Calu3 (cell line): Measurements from ENCODE around the gene TMEM37. TPM values are rescaled to one million over a fixed set of nuclear protein-coding genes. Genes with fewer than 3 reads are reported as not detected.

Experiments
- BruUV-seq: library from RNA; stranded (reverse); fragments of 400-500 nt; replicated peaks from 2 replicates; lab custom pipeline; 2021; lab: Mats Ljungman, UMichigan
- CTCF ChIA-PET: fragments of 300-600 bp; sonication (Branson Sonifier 250); formaldehyde crosslinking; loops from one replicate; lab custom pipeline; 2022; ENCODE audit warnings: antibody characterized with exemption; lab: Charles Lee
- DNase-seq: peaks from one replicate; pipeline ENCODE4 v3.0.0; 2022
- H3K27ac Mint-ChIP-seq: one replicate; pipeline ENCODE4 v1.8.0; 2022; ENCODE audit warnings: mixed read lengths; ENCODE audit not compliant: unreplicated experiment
- H3K27me3 Mint-ChIP-seq: one replicate; pipeline ENCODE4 v1.8.0; 2022; ENCODE audit warnings: mixed read lengths; ENCODE audit not compliant: unreplicated experiment
- H3K36me3 Mint-ChIP-seq: one replicate; pipeline ENCODE4 v1.8.0; 2022; ENCODE audit warnings: mild to moderate bottlenecking, moderate library complexity, mixed read lengths; ENCODE audit not compliant: insufficient read depth, unreplicated experiment
- H3K4me1 Mint-ChIP-seq: one replicate; pipeline ENCODE4 v1.8.0; 2022; ENCODE audit warnings: mild to moderate bottlenecking, low read depth, mixed read lengths; ENCODE audit not compliant: unreplicated experiment
- H3K4me3 Mint-ChIP-seq: one replicate; pipeline ENCODE4 v1.8.0; 2022; ENCODE audit warnings: mild to moderate bottlenecking, low read depth, moderate library complexity, mixed read lengths; ENCODE audit not compliant: unreplicated experiment
- H3K9me3 Mint-ChIP-seq: one replicate; pipeline ENCODE4 v1.8.0; 2022; ENCODE audit warnings: low read depth, mixed read lengths; ENCODE audit not compliant: unreplicated experiment
- intact Hi-C: fragments of 100-400 bp; cut with micrococcal nuclease; formaldehyde crosslinking; loops from one replicate; pipeline ENCODE4 v1.10.0; 2022; ENCODE audit not compliant: unreplicated experiment
- total RNA-seq: library from RNA; stranded (reverse); gene quantifications from 2 replicates; pipeline ENCODE4 v1.2.3, GENCODE V29; 2022
- TF ChIP-seq, protein P1 (sequence below): fragments of 200-600 bp; IDR thresholded peaks from one replicate; pipeline ENCODE4 v1.8.0; 2022; ENCODE audit warnings: antibody characterized with exemption; ENCODE audit not compliant: unreplicated experiment

The TMEM37 gene
- total RNA-seq, 1 experiment from 2014 or later, result 0.76 TPM

DNA sequence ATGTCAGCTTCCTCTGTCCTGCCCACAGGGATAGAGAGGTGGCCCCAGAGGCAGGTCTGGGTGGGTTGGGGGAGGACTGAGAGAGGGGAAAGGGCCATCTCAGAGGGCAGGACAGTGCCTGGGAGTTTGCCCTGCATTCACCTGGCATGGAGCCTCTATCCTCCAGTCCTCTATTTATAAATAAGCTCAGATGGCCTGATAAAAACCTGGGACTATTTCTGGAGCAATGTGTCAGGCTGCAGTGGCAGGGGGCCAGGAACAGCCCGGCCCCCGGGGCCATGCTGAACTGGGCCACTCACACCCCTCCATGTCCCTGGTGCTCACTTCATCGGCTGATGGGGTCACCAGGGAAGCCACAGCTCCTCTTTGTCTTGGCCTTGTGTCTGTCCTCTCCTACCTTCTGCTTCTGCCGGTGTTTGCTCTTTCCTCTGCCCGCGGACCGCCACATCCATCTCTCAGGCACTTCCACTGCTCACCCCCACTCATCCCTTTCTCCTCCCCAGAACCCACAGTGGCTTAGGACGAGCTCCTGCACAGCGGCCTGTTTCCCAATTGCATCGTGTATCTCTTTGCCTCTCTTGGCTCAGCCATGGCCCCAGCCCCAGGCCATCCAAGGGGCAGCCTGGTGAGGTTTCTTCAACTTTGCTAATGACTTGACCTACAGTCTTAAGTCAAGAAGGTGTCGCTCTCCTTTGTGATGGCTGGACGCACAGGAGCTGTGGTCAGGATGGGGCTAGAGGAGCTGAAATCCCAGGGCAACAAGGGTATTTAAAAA is 53.9 kb downstream of the TMEM37 start:
- Mint-ChIP-seq H3K9me3 (no peaks in the 10 kb centered on the region), H3K36me3 (peaks cover 17% of the 10 kb centered on the region), H3K4me3 (no peak overlapping the region), H3K27me3 (no peaks in the 10 kb centered on the region), H3K27ac (no peak overlapping the region), H3K4me1 (peaks cover 69% of the 10 kb centered on the region)
- no TSS peak for BruUV-seq
- CTCF ChIA-PET, result interaction anchor here (1.8 kb wide), 1 partner anchor 9 kb away, joined by 7 read pairs; no protein-coding TSS in a partner anchor
- DNase-seq, result no peak
- TF ChIP-seq, protein P1, sequence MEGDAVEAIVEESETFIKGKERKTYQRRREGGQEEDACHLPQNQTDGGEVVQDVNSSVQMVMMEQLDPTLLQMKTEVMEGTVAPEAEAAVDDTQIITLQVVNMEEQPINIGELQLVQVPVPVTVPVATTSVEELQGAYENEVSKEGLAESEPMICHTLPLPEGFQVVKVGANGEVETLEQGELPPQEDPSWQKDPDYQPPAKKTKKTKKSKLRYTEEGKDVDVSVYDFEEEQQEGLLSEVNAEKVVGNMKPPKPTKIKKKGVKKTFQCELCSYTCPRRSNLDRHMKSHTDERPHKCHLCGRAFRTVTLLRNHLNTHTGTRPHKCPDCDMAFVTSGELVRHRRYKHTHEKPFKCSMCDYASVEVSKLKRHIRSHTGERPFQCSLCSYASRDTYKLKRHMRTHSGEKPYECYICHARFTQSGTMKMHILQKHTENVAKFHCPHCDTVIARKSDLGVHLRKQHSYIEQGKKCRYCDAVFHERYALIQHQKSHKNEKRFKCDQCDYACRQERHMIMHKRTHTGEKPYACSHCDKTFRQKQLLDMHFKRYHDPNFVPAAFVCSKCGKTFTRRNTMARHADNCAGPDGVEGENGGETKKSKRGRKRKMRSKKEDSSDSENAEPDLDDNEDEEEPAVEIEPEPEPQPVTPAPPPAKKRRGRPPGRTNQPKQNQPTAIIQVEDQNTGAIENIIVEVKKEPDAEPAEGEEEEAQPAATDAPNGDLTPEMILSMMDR, result no peak
- intact Hi-C loops, result loop anchor here (5.0 kb wide), 1 partner anchor 67 kb away; no protein-coding TSS in a partner anchor

DNA sequence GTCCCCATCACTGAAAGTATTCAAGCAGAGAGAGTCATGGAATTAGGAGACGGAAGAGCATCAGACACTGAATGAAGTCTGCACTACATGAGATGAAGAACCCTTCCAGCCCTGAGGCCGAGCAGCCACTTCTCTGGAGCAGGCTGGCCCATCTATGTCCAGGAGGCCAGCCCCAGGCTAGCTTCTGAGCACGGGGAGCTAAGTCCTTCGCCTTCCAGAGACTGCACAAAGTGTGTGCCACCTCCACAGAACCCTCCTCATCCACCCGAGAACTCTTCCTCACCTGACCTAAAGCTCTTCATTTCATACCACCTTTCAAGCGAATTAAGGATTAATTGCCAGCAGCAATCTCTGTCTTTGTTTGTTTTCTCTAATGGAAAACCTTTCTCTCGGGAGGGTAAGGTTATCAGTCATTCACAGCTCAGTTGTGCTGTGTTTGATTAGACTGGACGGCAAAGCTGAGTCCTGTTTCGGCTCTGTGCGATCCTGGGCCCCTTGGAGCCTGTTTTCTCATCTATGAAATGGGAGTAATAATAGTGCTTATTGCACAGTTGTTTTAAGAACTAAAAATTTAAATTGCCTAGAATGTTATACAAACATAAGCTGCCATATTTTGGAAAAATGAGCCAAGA is 54.7 kb downstream of the TMEM37 start:
- TF ChIP-seq, protein P1, result no peak
- H3K36me3 Mint-ChIP-seq, result peaks cover 17% of the 10 kb centered on the region
- no peak for DNase-seq
- H3K4me1 Mint-ChIP-seq, result peaks cover 77% of the 10 kb centered on the region
- intact Hi-C loops, result loop anchor here (5.0 kb wide), 1 partner anchor 66 kb away; no protein-coding TSS in a partner anchor
- H3K27ac Mint-ChIP-seq, result peak overlapping the region; percentile 58
- H3K4me3 Mint-ChIP-seq, result peak overlapping the region; percentile 3
- no peaks in the 10 kb centered on the region for H3K27me3 Mint-ChIP-seq
- no peaks in the 10 kb centered on the region for H3K9me3 Mint-ChIP-seq
- BruUV-seq, result no TSS peak
- CTCF ChIA-PET, result interaction anchor here (1.6 to 1.8 kb wide), 2 partner anchors 10 kb away, joined by 7 to 12 read pairs; no protein-coding TSS in a partner anchor

DNA sequence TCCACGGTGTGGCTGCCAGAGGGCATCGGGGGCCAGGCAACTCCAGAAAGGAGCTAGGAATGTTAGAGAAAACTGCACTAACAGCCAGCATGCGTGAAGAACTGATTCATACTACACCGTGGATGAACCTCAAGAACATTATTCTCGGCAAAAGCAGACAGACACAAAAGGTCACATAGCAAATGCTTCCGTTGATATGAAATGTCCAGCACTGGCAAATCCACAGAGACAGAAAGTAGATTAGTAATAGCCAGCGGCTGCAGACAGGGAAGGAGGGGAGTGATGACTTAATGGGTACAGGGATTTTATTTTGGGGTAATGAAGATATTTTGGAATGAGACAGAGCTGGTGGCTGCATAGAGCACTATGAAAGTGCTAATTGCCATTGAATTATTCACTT is 55.2 kb downstream of the TMEM37 start:
- no TSS peak for BruUV-seq
- intact Hi-C loops, result loop anchor here (5.0 kb wide), 1 partner anchor 65 kb away; no protein-coding TSS in a partner anchor
- Mint-ChIP-seq H3K4me1 (peaks cover 83% of the 10 kb centered on the region), H3K27ac (peak overlapping the region; percentile 58), H3K4me3 (peak overlapping the region; percentile 3), H3K9me3 (no peaks in the 10 kb centered on the region), H3K36me3 (peaks cover 20% of the 10 kb centered on the region), H3K27me3 (no peaks in the 10 kb centered on the region)
- TF ChIP-seq, protein P1, result no peak
- CTCF ChIA-PET, result interaction anchor here (1.6 kb wide), 1 partner anchor 10 kb away, joined by 12 read pairs; no protein-coding TSS in a partner anchor
- no peak for DNase-seq

DNA sequence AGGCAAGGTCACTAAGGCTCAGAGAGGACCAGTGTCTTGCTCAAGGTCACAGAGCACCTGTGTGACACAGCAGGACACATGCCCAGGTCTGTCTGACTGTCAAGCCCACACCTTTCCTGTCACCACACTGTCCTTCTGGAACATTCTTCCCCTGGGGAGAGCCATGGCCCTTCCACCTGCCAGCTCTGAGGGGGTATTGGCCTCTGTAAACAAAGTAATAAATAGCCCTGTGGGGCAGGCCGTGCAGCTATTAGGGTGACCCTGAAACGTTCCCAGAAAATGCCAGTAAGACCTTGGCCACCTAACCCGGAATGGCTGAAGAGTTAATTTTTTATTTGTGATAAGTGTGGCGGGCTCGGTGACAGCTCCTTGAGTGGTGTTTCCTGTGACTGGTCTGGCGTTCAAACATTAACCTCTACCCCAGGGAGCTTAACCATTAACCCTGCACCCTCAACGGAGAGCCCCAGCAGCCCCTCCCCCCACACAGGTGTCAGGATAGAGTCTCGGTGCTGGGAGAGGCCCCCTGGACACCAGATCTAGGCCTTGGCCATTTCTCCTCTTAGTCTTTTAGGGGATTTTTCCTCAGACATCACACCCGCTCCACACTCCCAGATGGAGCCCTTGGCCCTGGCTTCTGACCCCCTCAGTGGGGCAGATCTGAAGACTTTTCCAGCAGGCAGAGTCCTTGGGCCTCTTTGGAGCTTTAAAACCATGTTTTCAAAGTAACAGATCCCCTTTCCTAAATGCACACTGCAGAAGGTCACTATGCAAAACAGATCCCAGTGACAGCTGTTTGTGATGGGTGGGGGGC is 56.0 kb downstream of the TMEM37 start:
- BruUV-seq, result no TSS peak
- no peaks in the 10 kb centered on the region for H3K27me3 Mint-ChIP-seq
- peak overlapping the region; percentile 39 for H3K4me3 Mint-ChIP-seq
- peak overlapping the region; percentile 58 for H3K27ac Mint-ChIP-seq
- peaks cover 24% of the 10 kb centered on the region for H3K36me3 Mint-ChIP-seq
- intact Hi-C loops, result loop anchor here (5.0 kb wide), 1 partner anchor 65 kb away; no protein-coding TSS in a partner anchor
- DNase-seq, result peak; percentile 87
- H3K9me3 Mint-ChIP-seq, result no peaks in the 10 kb centered on the region
- peaks cover 91% of the 10 kb centered on the region for H3K4me1 Mint-ChIP-seq
- CTCF ChIA-PET, result interaction anchor here (1.6 kb wide), 1 partner anchor 11 kb away, joined by 12 read pairs; no protein-coding TSS in a partner anchor
- TF ChIP-seq, protein P1, result no peak
